Transverse colon (tissue), 3 donors: ENCODE results near the gene KCNN3.

ENCODE experiments used
- POLR2A ChIP-seq: fragments of 450-650 bp; IDR thresholded peaks from one replicate; pipeline ENCODE4 v1.6.1; 2016; ENCODE audit warnings: antibody characterized with exemption, mild to moderate bottlenecking, moderate library complexity
- TF ChIP-seq, protein P1 (sequence below), 5 experiments: fragments of 200-600 bp in 3 of 5; fragments of 450-650 bp in 2 of 5; sonication (generic) in 3 of 5; IDR thresholded peaks; 1 replicate in 2 of 5; 2 replicates in 3 of 5; pipeline ENCODE4 v1.5.1; 2016 to 2017; ENCODE audit warnings: antibody characterized with exemption in 5 of 5, inconsistent platforms in 3 of 5, mild to moderate bottlenecking in 2 of 5, moderate library complexity in 1 of 5

DNA sequence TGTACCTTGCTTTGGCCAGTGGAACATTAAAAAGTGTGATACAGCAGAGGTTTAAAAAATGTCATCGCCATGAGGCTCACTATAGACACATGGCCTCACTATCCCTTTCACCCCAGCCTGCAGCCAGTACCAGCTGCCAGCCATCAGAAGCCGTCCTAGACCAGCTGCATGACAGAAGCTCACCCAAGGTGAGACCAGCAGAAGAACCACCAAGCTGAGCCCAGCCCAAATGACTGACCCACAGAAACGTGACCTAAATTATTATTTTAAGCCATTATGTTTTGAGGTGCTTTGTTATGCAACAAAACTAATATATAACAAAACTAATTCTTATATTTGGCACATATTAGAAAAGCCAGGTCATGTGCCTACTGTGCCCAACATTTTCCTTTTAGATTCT is 91.1 kb downstream of the KCNN3 start:
- TF ChIP-seq, protein P1, sequence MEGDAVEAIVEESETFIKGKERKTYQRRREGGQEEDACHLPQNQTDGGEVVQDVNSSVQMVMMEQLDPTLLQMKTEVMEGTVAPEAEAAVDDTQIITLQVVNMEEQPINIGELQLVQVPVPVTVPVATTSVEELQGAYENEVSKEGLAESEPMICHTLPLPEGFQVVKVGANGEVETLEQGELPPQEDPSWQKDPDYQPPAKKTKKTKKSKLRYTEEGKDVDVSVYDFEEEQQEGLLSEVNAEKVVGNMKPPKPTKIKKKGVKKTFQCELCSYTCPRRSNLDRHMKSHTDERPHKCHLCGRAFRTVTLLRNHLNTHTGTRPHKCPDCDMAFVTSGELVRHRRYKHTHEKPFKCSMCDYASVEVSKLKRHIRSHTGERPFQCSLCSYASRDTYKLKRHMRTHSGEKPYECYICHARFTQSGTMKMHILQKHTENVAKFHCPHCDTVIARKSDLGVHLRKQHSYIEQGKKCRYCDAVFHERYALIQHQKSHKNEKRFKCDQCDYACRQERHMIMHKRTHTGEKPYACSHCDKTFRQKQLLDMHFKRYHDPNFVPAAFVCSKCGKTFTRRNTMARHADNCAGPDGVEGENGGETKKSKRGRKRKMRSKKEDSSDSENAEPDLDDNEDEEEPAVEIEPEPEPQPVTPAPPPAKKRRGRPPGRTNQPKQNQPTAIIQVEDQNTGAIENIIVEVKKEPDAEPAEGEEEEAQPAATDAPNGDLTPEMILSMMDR (IDR thresholded peaks at IDR 0.05) = no peak
- TF ChIP-seq POLR2A = no peak
